ENCODE results near the gene ERC1. TPM values are rescaled to one million over a fixed set of nuclear protein-coding genes. Genes with fewer than 3 reads are reported as not detected.

The ERC1 gene
- total RNA-seq, 1 donor from 2014 or later, result 16.6 TPM

- Histone ChIP-seq H3K4me3 (ENCODE audit: low read depth, low read length) (no peak overlapping the region), H3K27me3 (ENCODE audit: control insufficient read depth, insufficient read depth, low read length) (no peaks in the 10 kb centered on the region), H3K36me3 (ENCODE audit: control insufficient read depth, insufficient read depth, low read length) (peaks cover 2% of the 10 kb centered on the region)
- TF ChIP-seq CTCF (IDR thresholded peaks at IDR 0.05; ENCODE audit: insufficient read depth, low read length, severe bottlenecking), result no peak
- DNase-seq (ENCODE audit: low read depth) (no peak), FAIRE-seq (no peak)
Observed at GRCh38 chr12:1290716-1291115, 299.7 kb downstream of the ERC1 start.

GRCh38 chr12:1291601-1292332, 300.7 kb downstream of the ERC1 start:
- no peaks in the 10 kb centered on the region for H3K27me3 ChIP-seq (ENCODE audit: control insufficient read depth, insufficient read depth, low read length)
- FAIRE-seq (no peak), DNase-seq (ENCODE audit: low read depth) (no peak)
- peaks cover 2% of the 10 kb centered on the region for H3K36me3 ChIP-seq (ENCODE audit: control insufficient read depth, insufficient read depth, low read length)
- no peak overlapping the region for H3K4me3 ChIP-seq (ENCODE audit: low read depth, low read length)
- no peak for TF ChIP-seq CTCF (IDR thresholded peaks at IDR 0.05; ENCODE audit: insufficient read depth, low read length, severe bottlenecking)

GRCh38 chr12:1293901-1294300, 302.9 kb downstream of the ERC1 start:
- FAIRE-seq (no peak), DNase-seq (ENCODE audit: low read depth) (no peak)
- no peaks in the 10 kb centered on the region for H3K27me3 ChIP-seq (ENCODE audit: control insufficient read depth, insufficient read depth, low read length)
- peaks cover 2% of the 10 kb centered on the region for H3K36me3 ChIP-seq (ENCODE audit: control insufficient read depth, insufficient read depth, low read length)
- no peak overlapping the region for H3K4me3 ChIP-seq (ENCODE audit: low read depth, low read length)
- no peak for TF ChIP-seq CTCF (IDR thresholded peaks at IDR 0.05; ENCODE audit: insufficient read depth, low read length, severe bottlenecking)

- Histone ChIP-seq H3K4me3 (ENCODE audit: low read depth, low read length) (no peak overlapping the region), H3K36me3 (ENCODE audit: control insufficient read depth, insufficient read depth, low read length) (no peaks in the 10 kb centered on the region), H3K27me3 (ENCODE audit: control insufficient read depth, insufficient read depth, low read length) (no peaks in the 10 kb centered on the region)
- TF ChIP-seq CTCF (IDR thresholded peaks at IDR 0.05; ENCODE audit: insufficient read depth, low read length, severe bottlenecking), result no peak
- FAIRE-seq (no peak), DNase-seq (ENCODE audit: low read depth) (no peak)
Observed at GRCh38 chr12:1297206-1297605, 306.2 kb downstream of the ERC1 start.

- FAIRE-seq (peak; percentile 40), DNase-seq (ENCODE audit: low read depth) (no peak)
- TF ChIP-seq CTCF (IDR thresholded peaks at IDR 0.05; ENCODE audit: insufficient read depth, low read length, severe bottlenecking), result no peak
- Histone ChIP-seq H3K27me3 (ENCODE audit: control insufficient read depth, insufficient read depth, low read length) (no peaks in the 10 kb centered on the region), H3K36me3 (ENCODE audit: control insufficient read depth, insufficient read depth, low read length) (no peaks in the 10 kb centered on the region), H3K4me3 (ENCODE audit: low read depth, low read length) (no peak overlapping the region)
Observed at GRCh38 chr12:1297639-1298175, 306.7 kb downstream of the ERC1 start.

Data from bronchial epithelial cell (primary cell).